ENCODE measurements around the gene RPIA. TPM values are rescaled to one million over a fixed set of nuclear protein-coding genes. Genes with fewer than 3 reads are reported as not detected.

RPIA gene
- total RNA-seq, 1 experiment from 2014 or later, result 10.7 TPM

DNA sequence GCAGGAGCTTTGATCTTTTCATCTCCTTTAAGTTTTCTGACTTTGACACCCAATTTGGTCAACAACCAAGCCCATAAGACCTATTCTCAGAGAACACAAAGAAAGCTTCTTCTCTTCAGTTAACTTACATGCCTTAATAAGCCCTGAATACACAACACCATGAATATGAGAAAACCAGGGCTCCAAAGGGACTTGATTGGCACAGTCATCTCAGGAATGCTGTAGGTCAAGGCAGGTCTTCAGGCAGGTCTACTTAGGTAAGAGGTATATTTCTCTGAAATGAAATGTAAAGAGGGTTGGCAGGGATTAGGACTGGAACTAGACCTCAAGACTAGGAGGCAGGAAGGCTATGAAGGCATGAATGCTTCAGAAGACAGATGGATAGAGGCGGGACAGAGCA lies 39.8 kb upstream of the RPIA start:
- Histone ChIP-seq H3K4me3 (ENCODE audit: low read length) (no peak overlapping the region), H3K79me2 (ENCODE audit: low read length) (no peaks in the 10 kb centered on the region), H3K9ac (ENCODE audit: low read length) (no peak overlapping the region), H2AFZ (ENCODE audit: low read length) (no peak overlapping the region), H3K27me3 (ENCODE audit: low read length) (no peaks in the 10 kb centered on the region), H3K36me3 (ENCODE audit: low read depth, low read length) (no peaks in the 10 kb centered on the region), H3K4me2 (ENCODE audit: low read length) (no peak overlapping the region), H3F3A (ENCODE audit: low read length, unreplicated experiment) (no peaks in the 10 kb centered on the region), H3K9me3 (ENCODE audit: low read length) (no peaks in the 10 kb centered on the region), H3K4me1 (ENCODE audit: insufficient read depth, low read length) (peaks cover 5% of the 10 kb centered on the region), H4K20me1 (ENCODE audit: low read length) (no peaks in the 10 kb centered on the region), H3K9me2 (replicated peaks; ENCODE audit: low read length) (no peaks in the 10 kb centered on the region), H3K27ac (ENCODE audit: low read length) (no peak overlapping the region)
- BruUV-seq (replicated peaks), result no TSS peak
- TF ChIP-seq EZH2 (IDR thresholded peaks at IDR 0.05; ENCODE audit: low read length, unreplicated experiment) (no peak), EZH2phosphoT487 (IDR thresholded peaks at IDR 0.05; ENCODE audit: borderline replicate concordance, low read length) (no peak)
- TF ChIP-seq, protein P1, sequence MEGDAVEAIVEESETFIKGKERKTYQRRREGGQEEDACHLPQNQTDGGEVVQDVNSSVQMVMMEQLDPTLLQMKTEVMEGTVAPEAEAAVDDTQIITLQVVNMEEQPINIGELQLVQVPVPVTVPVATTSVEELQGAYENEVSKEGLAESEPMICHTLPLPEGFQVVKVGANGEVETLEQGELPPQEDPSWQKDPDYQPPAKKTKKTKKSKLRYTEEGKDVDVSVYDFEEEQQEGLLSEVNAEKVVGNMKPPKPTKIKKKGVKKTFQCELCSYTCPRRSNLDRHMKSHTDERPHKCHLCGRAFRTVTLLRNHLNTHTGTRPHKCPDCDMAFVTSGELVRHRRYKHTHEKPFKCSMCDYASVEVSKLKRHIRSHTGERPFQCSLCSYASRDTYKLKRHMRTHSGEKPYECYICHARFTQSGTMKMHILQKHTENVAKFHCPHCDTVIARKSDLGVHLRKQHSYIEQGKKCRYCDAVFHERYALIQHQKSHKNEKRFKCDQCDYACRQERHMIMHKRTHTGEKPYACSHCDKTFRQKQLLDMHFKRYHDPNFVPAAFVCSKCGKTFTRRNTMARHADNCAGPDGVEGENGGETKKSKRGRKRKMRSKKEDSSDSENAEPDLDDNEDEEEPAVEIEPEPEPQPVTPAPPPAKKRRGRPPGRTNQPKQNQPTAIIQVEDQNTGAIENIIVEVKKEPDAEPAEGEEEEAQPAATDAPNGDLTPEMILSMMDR (conservative IDR thresholded peaks at IDR 0.05; ENCODE audit: low read depth, low read length), result no peak
- no peak for ATAC-seq
- CTCF ChIA-PET, result no interaction called here
- POLR2A ChIA-PET (ENCODE audit: unreplicated experiment), result no interaction called here
- peak; percentile 17 for DNase-seq
- intact Hi-C loops (cut with micrococcal nuclease), result no loop called here

DNA sequence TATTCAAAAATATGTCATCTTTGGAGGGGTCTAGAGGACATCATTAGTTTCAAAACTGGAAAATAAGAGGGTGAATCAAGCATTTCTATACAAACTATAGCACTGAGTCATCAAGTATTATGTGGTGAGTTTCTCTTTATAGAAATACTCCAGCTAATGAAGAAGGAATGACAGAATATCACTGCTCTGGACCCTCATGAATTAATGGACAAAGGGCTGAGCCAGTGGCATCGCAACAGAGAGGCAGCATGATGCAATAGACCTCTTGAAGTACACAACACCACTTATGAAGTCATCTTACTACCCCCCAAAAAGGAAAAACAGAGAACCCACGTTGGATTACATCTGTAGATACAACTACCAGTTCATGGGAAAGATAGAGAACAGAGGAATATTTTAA lies 36.8 kb upstream of the RPIA start:
- Histone ChIP-seq H3K27ac (ENCODE audit: low read length) (no peak overlapping the region), H3K9me3 (ENCODE audit: low read length) (no peaks in the 10 kb centered on the region), H3K79me2 (ENCODE audit: low read length) (no peaks in the 10 kb centered on the region), H3K36me3 (ENCODE audit: low read depth, low read length) (no peaks in the 10 kb centered on the region), H3K9ac (ENCODE audit: low read length) (no peak overlapping the region), H3F3A (ENCODE audit: low read length, unreplicated experiment) (no peaks in the 10 kb centered on the region), H3K4me1 (ENCODE audit: insufficient read depth, low read length) (peaks cover 33% of the 10 kb centered on the region), H2AFZ (ENCODE audit: low read length) (no peak overlapping the region), H3K27me3 (ENCODE audit: low read length) (no peaks in the 10 kb centered on the region), H3K4me2 (ENCODE audit: low read length) (no peak overlapping the region), H4K20me1 (ENCODE audit: low read length) (no peaks in the 10 kb centered on the region), H3K4me3 (ENCODE audit: low read length) (no peak overlapping the region), H3K9me2 (replicated peaks; ENCODE audit: low read length) (no peaks in the 10 kb centered on the region)
- DNase-seq (peak; percentile 52), ATAC-seq (no peak)
- CTCF ChIA-PET, result no interaction called here
- TF ChIP-seq EZH2phosphoT487 (IDR thresholded peaks at IDR 0.05; ENCODE audit: borderline replicate concordance, low read length) (no peak), EZH2 (IDR thresholded peaks at IDR 0.05; ENCODE audit: low read length, unreplicated experiment) (no peak)
- TF ChIP-seq, protein P1 (conservative IDR thresholded peaks at IDR 0.05; ENCODE audit: low read depth, low read length), result no peak
- intact Hi-C loops (cut with micrococcal nuclease), result no loop called here
- POLR2A ChIA-PET (ENCODE audit: unreplicated experiment), result no interaction called here
- BruUV-seq (replicated peaks), result no TSS peak

DNA sequence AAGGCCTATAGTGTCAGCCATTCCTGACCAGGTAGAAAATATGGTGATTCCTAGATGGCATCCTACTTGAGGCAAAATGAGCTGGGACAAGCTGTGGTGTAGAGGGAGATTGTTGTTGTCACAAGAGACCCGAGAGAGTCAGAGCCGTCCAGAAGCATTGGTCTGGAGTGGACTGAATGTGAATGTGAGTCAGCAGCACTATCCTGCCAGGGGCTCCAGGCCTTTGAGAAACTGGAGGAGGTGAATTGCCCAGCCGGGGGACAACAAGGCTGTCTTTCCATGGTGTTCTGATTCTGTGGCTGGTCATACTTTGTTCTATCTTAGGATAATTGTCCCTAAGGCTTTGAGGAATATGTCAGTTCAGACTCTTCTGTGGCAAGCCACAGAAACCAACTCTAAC lies 34.8 kb upstream of the RPIA start:
- Histone ChIP-seq H3K79me2 (ENCODE audit: low read length) (no peaks in the 10 kb centered on the region), H3K27ac (ENCODE audit: low read length) (peak overlapping the region; percentile 22; the same call in 1 of the 2 replicates), H3K36me3 (ENCODE audit: low read depth, low read length) (no peaks in the 10 kb centered on the region), H3K9me2 (replicated peaks; ENCODE audit: low read length) (no peaks in the 10 kb centered on the region), H3K27me3 (ENCODE audit: low read length) (no peaks in the 10 kb centered on the region), H2AFZ (ENCODE audit: low read length) (no peak overlapping the region), H3K4me1 (ENCODE audit: insufficient read depth, low read length) (peaks cover 41% of the 10 kb centered on the region), H3K4me3 (ENCODE audit: low read length) (no peak overlapping the region), H3F3A (ENCODE audit: low read length, unreplicated experiment) (no peaks in the 10 kb centered on the region), H3K9ac (ENCODE audit: low read length) (no peak overlapping the region), H4K20me1 (ENCODE audit: low read length) (no peaks in the 10 kb centered on the region), H3K9me3 (ENCODE audit: low read length) (no peaks in the 10 kb centered on the region), H3K4me2 (ENCODE audit: low read length) (peak overlapping the region; percentile 11; the same call in 1 of the 2 replicates)
- DNase-seq (peak; percentile 44), ATAC-seq (no peak)
- ChIA-PET CTCF (interaction anchor here (0.5 kb wide), 1 partner anchor 41 kb away, joined by 3 read pairs; no protein-coding TSS in a partner anchor), POLR2A (ENCODE audit: unreplicated experiment) (no interaction called here)
- intact Hi-C loops (cut with micrococcal nuclease), result no loop called here
- TF ChIP-seq EZH2phosphoT487 (IDR thresholded peaks at IDR 0.05; ENCODE audit: borderline replicate concordance, low read length), result no peak
- TF ChIP-seq EZH2 (IDR thresholded peaks at IDR 0.05; ENCODE audit: low read length, unreplicated experiment), result no peak
- TF ChIP-seq, protein P1 (conservative IDR thresholded peaks at IDR 0.05; ENCODE audit: low read depth, low read length), result no peak
- no TSS peak for BruUV-seq (replicated peaks)

All from PC-3 (cell line).